ENCODE data around the gene PTPN1. TPM values are rescaled to one million over a fixed set of nuclear protein-coding genes. Genes with fewer than 3 reads are reported as not detected.

Gene PTPN1
- total RNA-seq, 1 donor = 28.6 TPM

- no peaks in the 10 kb centered on the region for H3K9me3 ChIP-seq (ENCODE audit: low read depth, low read length)
- peaks cover 87% of the 10 kb centered on the region for H3K79me2 ChIP-seq (ENCODE audit: insufficient read depth, low read length)
- peak overlapping the region; percentile 93 for H3K27ac ChIP-seq (ENCODE audit: low read depth, low read length)
- H3K4me1 ChIP-seq (ENCODE audit: insufficient read depth, low read length) = peaks cover 52% of the 10 kb centered on the region
- DNase-seq (ENCODE audit: insufficient read length, low spot score, missing footprints) = no peak
- peak overlapping the region; percentile 68 for H3K4me2 ChIP-seq (ENCODE audit: insufficient read depth, low read length)
- H3K36me3 ChIP-seq (ENCODE audit: insufficient read depth, low read length) = peaks cover 38% of the 10 kb centered on the region
- H4K20me1 ChIP-seq (ENCODE audit: insufficient read depth, low read length) = peaks cover 4% of the 10 kb centered on the region
- no peak overlapping the region for H3K4me3 ChIP-seq (ENCODE audit: insufficient read depth, low read length)
- H2AFZ ChIP-seq (ENCODE audit: low read length) = no peak overlapping the region
- H3K27me3 ChIP-seq (ENCODE audit: insufficient read depth, low read length) = no peaks in the 10 kb centered on the region
- TF ChIP-seq CTCF (IDR thresholded peaks at IDR 0.05; ENCODE audit: extremely low read depth, low read depth, low read length) = no peak
Measured at GRCh38 chr20:50560867-50561266, 50.7 kb downstream of the PTPN1 start.

- TF ChIP-seq CTCF (IDR thresholded peaks at IDR 0.05; ENCODE audit: extremely low read depth, low read depth, low read length) = no peak
- H3K4me2 ChIP-seq (ENCODE audit: insufficient read depth, low read length) = peak overlapping the region; percentile 68
- peaks cover 7% of the 10 kb centered on the region for H4K20me1 ChIP-seq (ENCODE audit: insufficient read depth, low read length)
- H3K27me3 ChIP-seq (ENCODE audit: insufficient read depth, low read length) = no peaks in the 10 kb centered on the region
- DNase-seq (ENCODE audit: insufficient read length, low spot score, missing footprints) = peak; percentile 92
- peak overlapping the region; percentile 34 for H3K4me3 ChIP-seq (ENCODE audit: insufficient read depth, low read length)
- H3K9me3 ChIP-seq (ENCODE audit: low read depth, low read length) = no peaks in the 10 kb centered on the region
- peak overlapping the region; percentile 93 for H3K27ac ChIP-seq (ENCODE audit: low read depth, low read length)
- peaks cover 87% of the 10 kb centered on the region for H3K79me2 ChIP-seq (ENCODE audit: insufficient read depth, low read length)
- peaks cover 43% of the 10 kb centered on the region for H3K36me3 ChIP-seq (ENCODE audit: insufficient read depth, low read length)
- peaks cover 52% of the 10 kb centered on the region for H3K4me1 ChIP-seq (ENCODE audit: insufficient read depth, low read length)
- H2AFZ ChIP-seq (ENCODE audit: low read length) = no peak overlapping the region
Measured at GRCh38 chr20:50561379-50562078, 51.3 kb downstream of the PTPN1 start.

GRCh38 chr20:50562262-50562701, 52.1 kb downstream of the PTPN1 start:
- no peak for DNase-seq (ENCODE audit: insufficient read length, low spot score, missing footprints)
- no peak for TF ChIP-seq CTCF (IDR thresholded peaks at IDR 0.05; ENCODE audit: extremely low read depth, low read depth, low read length)
- Histone ChIP-seq H3K27me3 (ENCODE audit: insufficient read depth, low read length) (no peaks in the 10 kb centered on the region), H3K4me3 (ENCODE audit: insufficient read depth, low read length) (no peak overlapping the region), H3K27ac (ENCODE audit: low read depth, low read length) (peak overlapping the region; percentile 93), H2AFZ (ENCODE audit: low read length) (no peak overlapping the region), H3K4me1 (ENCODE audit: insufficient read depth, low read length) (peaks cover 52% of the 10 kb centered on the region), H3K9me3 (ENCODE audit: low read depth, low read length) (no peaks in the 10 kb centered on the region), H3K79me2 (ENCODE audit: insufficient read depth, low read length) (peaks cover 85% of the 10 kb centered on the region), H3K4me2 (ENCODE audit: insufficient read depth, low read length) (peak overlapping the region; percentile 68), H3K36me3 (ENCODE audit: insufficient read depth, low read length) (peaks cover 43% of the 10 kb centered on the region), H4K20me1 (ENCODE audit: insufficient read depth, low read length) (peaks cover 8% of the 10 kb centered on the region)

- no peaks in the 10 kb centered on the region for H3K27me3 ChIP-seq (ENCODE audit: insufficient read depth, low read length)
- peaks cover 44% of the 10 kb centered on the region for H3K4me1 ChIP-seq (ENCODE audit: insufficient read depth, low read length)
- no peak for TF ChIP-seq CTCF (IDR thresholded peaks at IDR 0.05; ENCODE audit: extremely low read depth, low read depth, low read length)
- H3K79me2 ChIP-seq (ENCODE audit: insufficient read depth, low read length) = peaks cover 87% of the 10 kb centered on the region
- H3K4me3 ChIP-seq (ENCODE audit: insufficient read depth, low read length) = no peak overlapping the region
- H3K4me2 ChIP-seq (ENCODE audit: insufficient read depth, low read length) = no peak overlapping the region
- peak overlapping the region; percentile 93 for H3K27ac ChIP-seq (ENCODE audit: low read depth, low read length)
- H3K36me3 ChIP-seq (ENCODE audit: insufficient read depth, low read length) = peaks cover 44% of the 10 kb centered on the region
- no peaks in the 10 kb centered on the region for H3K9me3 ChIP-seq (ENCODE audit: low read depth, low read length)
- no peak for DNase-seq (ENCODE audit: insufficient read length, low spot score, missing footprints)
- no peak overlapping the region for H2AFZ ChIP-seq (ENCODE audit: low read length)
- peaks cover 8% of the 10 kb centered on the region for H4K20me1 ChIP-seq (ENCODE audit: insufficient read depth, low read length)
Measured at GRCh38 chr20:50563133-50563944, 53.2 kb downstream of the PTPN1 start.

Measured in osteoblast (primary cell).